NOMO-1 treated with dmso at 0.1 percent for 144 hours (cell line): ENCODE measurements around the gene FAM78B.

Experiments
- DNase-seq: peaks from one replicate; lab custom pipeline; 2025; ENCODE audit not compliant: unreplicated experiment; lab: John Stamatoyannopoulos, UW

Gene FAM78B

DNA sequence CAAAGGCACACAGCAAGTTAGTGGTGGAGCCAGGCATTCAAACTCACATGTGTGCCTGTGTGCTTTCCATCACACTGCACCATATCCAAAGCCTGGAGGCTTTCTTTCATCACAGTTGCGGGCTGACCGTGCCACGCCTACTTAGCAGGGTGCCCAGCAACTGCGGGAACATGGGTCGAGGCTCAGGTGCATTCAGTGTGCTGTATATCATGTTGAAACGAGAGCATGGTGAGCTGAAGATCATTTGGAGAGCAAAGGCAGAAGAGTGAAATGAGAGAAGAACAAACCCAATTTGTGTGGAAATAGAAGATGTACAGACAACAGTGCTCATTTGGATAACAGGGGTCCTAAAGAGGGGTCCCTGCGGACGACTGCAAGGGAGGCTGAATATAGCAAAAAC lies 46.5 kb downstream of the FAM78B start:
- DNase-seq, result no peak

GRCh38 chr1:166119471-166119965 lies 47.3 kb downstream of the FAM78B start:
- DNase-seq, result no peak

GRCh38 chr1:166117776-166118175 lies 49.0 kb downstream of the FAM78B start:
- no peak for DNase-seq

DNA sequence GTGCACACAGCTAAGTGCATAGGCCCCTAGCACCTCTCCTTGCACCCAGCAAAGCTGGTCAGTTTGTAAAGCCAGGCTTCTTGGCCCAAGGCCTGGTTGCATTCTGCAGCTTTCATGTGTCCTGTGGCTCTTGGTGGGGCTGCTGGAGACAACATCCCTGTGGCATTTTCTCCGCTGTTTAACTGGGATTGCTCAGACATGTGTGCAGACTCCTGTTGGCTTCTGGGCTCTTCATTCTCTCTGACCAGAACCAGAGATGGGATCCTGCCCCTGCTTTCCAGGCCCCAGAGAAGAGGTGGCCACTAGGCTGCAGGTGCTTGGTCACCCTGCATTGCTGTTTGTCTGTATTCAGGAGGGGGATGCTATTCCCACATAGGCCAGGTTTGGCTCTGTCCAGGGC lies 50.8 kb downstream of the FAM78B start:
- DNase-seq, result no peak

DNA sequence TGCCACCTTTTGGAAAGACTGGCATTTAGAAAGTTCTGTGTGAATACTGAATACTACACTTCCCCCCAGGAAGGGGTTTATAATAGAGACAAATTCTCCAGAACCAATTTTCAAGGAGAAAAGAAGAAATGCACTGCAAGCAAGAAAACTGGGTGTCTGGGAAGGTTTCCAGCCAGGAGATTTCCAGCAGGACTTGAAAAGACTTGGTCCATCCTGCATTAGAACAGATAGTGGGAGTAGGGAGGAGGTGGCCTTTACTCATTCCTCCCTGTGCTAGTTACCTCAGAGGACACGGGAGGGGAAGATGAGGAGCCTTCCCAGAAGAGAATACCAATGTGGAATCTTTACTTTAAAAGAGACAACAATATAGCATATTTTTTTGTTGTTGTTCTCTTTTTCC lies 52.4 kb downstream of the FAM78B start:
- no peak for DNase-seq

DNA sequence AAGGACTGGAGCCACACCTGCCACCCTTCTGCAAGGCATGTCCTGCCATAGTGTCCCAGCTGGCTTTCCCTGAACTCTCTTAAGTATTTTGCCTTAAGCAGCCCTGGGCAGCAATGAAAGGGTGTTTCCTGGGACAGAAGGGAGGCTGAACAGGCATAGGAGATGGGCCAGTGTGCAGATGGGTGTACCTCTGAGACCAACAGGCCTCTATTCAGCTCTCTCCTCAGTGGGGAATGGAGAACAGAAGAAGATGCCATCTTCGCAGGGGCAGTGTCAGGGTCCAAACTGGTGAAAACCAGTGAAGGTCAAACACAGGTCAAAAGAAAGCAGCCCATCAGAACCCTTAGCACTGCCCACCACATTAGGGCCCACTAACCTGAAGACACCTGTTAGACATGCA lies 53.2 kb downstream of the FAM78B start:
- DNase-seq, result no peak

DNA sequence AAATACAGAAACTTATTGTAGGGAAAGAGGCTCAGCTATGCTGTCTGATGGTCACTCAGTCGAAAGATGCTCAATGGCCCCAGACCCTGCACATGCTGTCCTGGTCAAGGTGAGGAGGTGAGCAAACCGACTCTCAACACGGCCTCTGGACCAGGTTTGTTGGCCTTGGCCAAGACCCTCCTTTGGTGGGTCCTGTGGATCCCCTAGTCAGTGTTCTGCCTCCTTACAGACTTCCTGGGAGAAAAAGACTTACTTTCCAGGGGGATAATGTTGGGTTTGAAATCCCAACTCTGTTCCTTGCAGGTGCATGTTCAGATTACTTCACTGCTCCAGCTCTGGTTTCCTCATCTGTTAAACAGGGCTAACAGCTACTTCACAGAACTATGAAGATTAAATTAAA lies 53.8 kb downstream of the FAM78B start:
- no peak for DNase-seq

GRCh38 chr1:166112425-166112824 lies 54.4 kb downstream of the FAM78B start:
- no peak for DNase-seq

- no peak for DNase-seq
Observed at GRCh38 chr1:166111430-166111829, 55.4 kb downstream of the FAM78B start.

DNA sequence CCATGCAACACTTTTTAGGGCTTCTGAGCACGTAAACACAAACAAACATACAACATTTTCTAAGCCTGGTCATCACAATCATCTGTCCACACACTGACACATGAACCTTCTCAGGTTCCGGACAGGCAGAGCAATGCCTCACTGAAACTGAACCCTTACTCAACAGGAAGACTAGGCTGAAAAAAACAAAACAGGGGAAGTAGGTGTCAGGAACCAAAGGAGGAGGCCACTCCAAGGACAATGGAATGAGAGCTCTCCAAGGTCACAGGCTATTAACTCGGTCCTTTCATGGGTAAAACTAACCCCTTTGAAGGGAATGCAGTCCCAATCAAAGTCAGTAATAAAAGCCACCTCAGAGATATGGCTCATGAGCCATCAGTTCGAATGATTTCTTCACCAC lies 76.6 kb downstream of the FAM78B start:
- no peak for DNase-seq

- peak; percentile 2 for DNase-seq
Observed at GRCh38 chr1:166089804-166090203, 77.0 kb downstream of the FAM78B start.

DNA sequence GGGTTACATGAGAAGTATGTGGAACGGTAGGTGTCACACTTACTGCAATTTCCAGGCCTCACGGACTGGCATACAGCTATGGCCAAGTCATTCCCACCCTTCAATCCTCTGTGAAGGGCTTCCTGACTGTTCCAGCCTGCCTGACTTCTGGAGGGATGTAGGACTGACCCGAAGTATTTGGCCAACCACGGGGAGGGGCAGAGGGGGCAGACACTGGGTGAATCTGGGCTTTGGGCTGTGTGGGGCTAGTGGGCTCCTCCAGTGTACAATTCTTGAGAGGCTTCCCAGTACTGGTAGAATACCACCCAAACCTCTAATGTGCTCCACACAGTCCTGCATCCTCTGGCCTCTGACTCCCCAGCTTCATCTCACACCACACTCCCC lies 78.2 kb downstream of the FAM78B start:
- no peak for DNase-seq

GRCh38 chr1:166087734-166088571 lies 78.8 kb downstream of the FAM78B start:
- DNase-seq, result no peak

- DNase-seq, result no peak
Observed at GRCh38 chr1:166086113-166086883, 80.5 kb downstream of the FAM78B start.

GRCh38 chr1:166084613-166085012 lies 82.2 kb downstream of the FAM78B start:
- no peak for DNase-seq

- DNase-seq, result no peak
Observed at GRCh38 chr1:166083887-166084286, 82.9 kb downstream of the FAM78B start.

DNA sequence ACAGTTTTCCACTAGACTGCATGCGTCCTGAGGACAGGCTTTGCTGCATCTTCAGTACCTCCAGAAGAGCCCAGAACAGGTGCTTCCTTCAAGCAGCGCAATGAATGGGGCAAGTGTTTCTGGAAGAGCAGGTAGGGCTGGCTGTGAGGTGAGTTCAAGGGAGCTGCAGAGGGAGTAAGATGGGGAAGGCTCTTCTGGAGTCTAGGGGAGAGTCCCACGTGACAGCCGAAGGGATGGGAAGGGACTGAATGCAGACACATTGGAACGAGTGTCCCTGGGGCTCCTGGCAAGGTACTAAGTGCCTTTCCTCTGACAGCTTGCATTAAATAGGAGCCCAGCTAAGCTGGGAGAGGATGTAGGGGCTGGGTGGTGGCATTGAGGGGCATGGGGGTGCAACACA lies 84.2 kb downstream of the FAM78B start:
- no peak for DNase-seq

GRCh38 chr1:166080967-166081870 lies 85.6 kb downstream of the FAM78B start:
- no peak for DNase-seq

- DNase-seq, result no peak
Observed at GRCh38 chr1:166080277-166080966, 86.4 kb downstream of the FAM78B start.

DNA sequence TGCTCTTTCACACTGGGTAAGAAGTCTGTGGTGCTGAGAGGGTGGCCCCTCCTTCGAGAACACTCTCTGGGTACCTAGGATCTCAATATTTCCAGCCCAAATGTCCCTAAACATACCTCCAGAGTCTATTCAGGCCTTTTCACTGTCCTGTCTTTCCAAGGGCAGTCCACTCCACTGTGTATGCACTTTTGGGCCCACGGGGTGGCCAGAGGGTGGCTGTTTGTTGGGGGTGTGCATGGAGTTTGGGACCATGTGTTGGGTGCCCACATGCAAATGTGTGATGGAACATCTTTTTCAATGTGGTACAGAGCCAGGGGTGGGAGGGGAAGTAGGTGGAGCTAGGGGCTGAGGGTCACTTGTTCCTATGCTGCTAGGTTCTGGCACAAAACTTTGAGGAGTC lies 87.5 kb downstream of the FAM78B start:
- no peak for DNase-seq

GRCh38 chr1:166073489-166073888 lies 93.3 kb downstream of the FAM78B start:
- DNase-seq, result no peak
